Osteocyte (in vitro differentiated cells): ENCODE measurements around the gene FAM217A. TPM values are rescaled to one million over a fixed set of nuclear protein-coding genes. Genes with fewer than 3 reads are reported as not detected.

Source experiments
- DNase-seq: peaks from one replicate; pipeline ENCODE4 v3.0.0; 2021; ENCODE audit warnings: mixed read lengths; ENCODE audit not compliant: unreplicated experiment; ENCODE audit errors: extremely low spot score
- H3K27ac Mint-ChIP-seq: one replicate; pipeline ENCODE4 v1.8.0; 2021; ENCODE audit warnings: mild to moderate bottlenecking, mixed read lengths; ENCODE audit not compliant: unreplicated experiment
- H3K27me3 Mint-ChIP-seq: one replicate; pipeline ENCODE4 v1.8.0; 2021; ENCODE audit warnings: mixed read lengths; ENCODE audit not compliant: unreplicated experiment
- H3K36me3 Mint-ChIP-seq: one replicate; pipeline ENCODE4 v1.8.0; 2021; ENCODE audit warnings: mixed read lengths; ENCODE audit not compliant: unreplicated experiment
- H3K4me1 Mint-ChIP-seq: one replicate; pipeline ENCODE4 v1.8.0; 2021; ENCODE audit warnings: mixed read lengths; ENCODE audit not compliant: unreplicated experiment
- H3K4me3 Mint-ChIP-seq: one replicate; pipeline ENCODE4 v1.8.0; 2021; ENCODE audit warnings: mild to moderate bottlenecking, moderate library complexity, mixed read lengths; ENCODE audit not compliant: unreplicated experiment
- H3K9me3 Mint-ChIP-seq: one replicate; pipeline ENCODE4 v1.8.0; 2021; ENCODE audit warnings: mixed read lengths; ENCODE audit not compliant: unreplicated experiment
- CTCF ChIP-seq: fragments of 200-600 bp; sonication (generic); IDR thresholded peaks from 2 replicates; pipeline ENCODE4 v1.5.0; 2021; ENCODE audit warnings: antibody characterized with exemption, mild to moderate bottlenecking, moderate library complexity
- total RNA-seq: library from RNA; stranded (reverse); gene quantifications from 2 replicates; pipeline ENCODE4 v1.2.1, GENCODE V29; 2021

Gene FAM217A
- total RNA-seq, 1 donor from 2014 or later = not detected

DNA sequence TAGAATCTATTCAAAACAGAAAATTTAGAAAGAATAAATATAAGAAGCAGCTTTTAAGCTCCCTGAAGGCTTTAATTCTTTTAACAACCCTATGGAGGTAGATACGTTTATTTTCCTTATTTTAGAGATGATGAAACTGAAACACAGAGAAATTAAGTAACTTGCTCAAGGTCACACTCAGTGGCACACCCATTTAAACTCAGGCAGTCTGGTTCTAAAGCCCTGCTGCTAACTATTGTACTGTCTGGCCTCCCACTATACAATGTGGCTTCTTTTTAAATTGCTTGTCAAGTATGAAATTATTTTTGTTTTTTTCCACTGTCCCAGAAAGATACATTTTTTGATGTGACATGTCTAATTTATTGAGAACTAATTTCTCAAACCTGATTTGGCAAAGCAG is 55.7 kb downstream of the FAM217A start:
- H3K36me3 Mint-ChIP-seq = peaks cover 4% of the 10 kb centered on the region
- H3K27ac Mint-ChIP-seq = peak overlapping the region; percentile 99
- no peaks in the 10 kb centered on the region for H3K27me3 Mint-ChIP-seq
- DNase-seq = no peak
- H3K9me3 Mint-ChIP-seq = no peaks in the 10 kb centered on the region
- no peak for TF ChIP-seq CTCF
- peak overlapping the region; percentile 96 for H3K4me3 Mint-ChIP-seq
- peaks cover 50% of the 10 kb centered on the region for H3K4me1 Mint-ChIP-seq

DNA sequence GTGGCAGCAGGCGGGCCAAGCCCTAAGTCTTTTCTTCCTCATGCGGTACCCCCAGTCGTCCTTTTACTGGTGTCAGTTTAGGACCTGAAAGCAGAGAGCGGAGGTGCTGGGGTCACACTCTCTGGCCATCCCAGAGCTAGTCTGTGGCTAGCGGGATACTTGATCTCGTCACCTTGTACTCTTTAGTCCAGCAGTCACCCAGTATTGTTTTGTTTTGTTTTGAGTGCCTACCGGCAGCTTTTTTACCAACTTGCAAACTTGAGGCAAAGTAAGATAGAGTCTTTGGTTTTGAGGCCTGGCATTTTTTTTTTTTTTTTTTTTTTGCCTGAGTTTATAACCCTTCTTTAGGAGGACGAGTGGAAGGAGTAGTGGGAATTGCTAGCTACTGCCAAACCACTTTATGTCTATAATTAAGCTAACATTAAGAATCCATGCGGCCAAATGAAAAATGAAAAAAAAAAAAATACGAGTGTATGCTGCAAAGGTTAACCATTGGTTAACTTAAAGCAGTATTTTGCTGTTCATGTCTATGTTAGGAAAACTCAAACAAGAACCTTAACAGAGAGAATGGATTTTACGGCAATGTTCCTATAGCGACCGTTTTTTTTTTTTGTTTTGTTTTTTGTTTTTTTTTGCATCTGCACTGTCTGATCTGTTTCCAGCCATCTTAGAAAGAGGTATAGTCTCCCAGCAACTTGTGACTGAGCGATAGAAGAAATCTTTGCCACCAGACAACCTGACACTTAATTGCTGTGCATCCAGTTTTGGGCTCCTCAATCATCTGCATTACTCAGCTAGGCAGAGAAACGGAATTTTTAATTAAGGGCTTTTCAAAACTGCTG is 56.9 kb downstream of the FAM217A start:
- Mint-ChIP-seq H3K4me1 (peaks cover 54% of the 10 kb centered on the region), H3K9me3 (no peaks in the 10 kb centered on the region), H3K36me3 (peaks cover 4% of the 10 kb centered on the region), H3K4me3 (peak overlapping the region; percentile 96), H3K27me3 (no peaks in the 10 kb centered on the region), H3K27ac (peak overlapping the region; percentile 99)
- no peak for TF ChIP-seq CTCF
- DNase-seq = no peak

DNA sequence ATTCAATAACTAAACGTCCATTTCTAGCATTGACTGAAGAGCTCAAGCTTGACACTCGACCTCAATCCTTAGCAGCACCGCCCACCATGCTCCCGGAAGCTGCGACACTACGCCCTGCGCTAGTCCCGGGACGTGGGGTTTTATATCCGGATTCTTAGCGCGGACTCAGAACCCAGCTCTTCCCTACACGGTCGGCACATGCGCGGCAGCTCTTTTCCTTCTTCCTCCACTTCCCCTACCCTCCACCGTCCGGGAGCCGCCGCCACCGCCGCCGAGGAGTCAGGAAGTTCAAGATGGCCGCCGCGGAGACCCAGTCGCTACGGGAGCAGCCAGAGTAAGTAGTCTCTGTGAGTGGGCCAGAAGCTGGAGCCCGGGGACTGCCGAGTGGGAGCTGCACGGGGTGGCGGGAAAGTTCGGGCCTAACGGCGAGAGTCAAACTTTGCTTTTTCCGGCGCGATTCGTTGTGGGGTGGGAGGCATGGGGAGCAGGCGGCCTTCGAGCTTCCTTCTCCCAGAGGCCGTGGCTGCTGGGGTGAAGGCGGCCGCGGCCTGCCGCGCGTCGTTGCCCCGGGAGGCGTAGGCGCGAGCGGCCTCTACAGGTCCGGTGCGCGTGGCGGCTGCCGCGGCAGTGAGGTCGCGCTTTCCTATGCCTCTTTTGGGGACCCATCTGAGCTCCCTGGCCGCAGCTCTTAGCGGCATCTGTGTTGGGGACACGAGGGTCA is 57.6 kb downstream of the FAM217A start:
- peaks cover 57% of the 10 kb centered on the region for H3K4me1 Mint-ChIP-seq
- DNase-seq = peak; percentile 98
- no peaks in the 10 kb centered on the region for H3K27me3 Mint-ChIP-seq
- peak; percentile 48 for TF ChIP-seq CTCF
- H3K9me3 Mint-ChIP-seq = no peaks in the 10 kb centered on the region
- H3K4me3 Mint-ChIP-seq = peak overlapping the region; percentile 96
- H3K36me3 Mint-ChIP-seq = peaks cover 2% of the 10 kb centered on the region
- H3K27ac Mint-ChIP-seq = peak overlapping the region; percentile 99

- Mint-ChIP-seq H3K27me3 (no peaks in the 10 kb centered on the region), H3K9me3 (no peaks in the 10 kb centered on the region), H3K36me3 (peaks cover 2% of the 10 kb centered on the region), H3K4me3 (peak overlapping the region; percentile 96), H3K27ac (peak overlapping the region; percentile 99), H3K4me1 (peaks cover 61% of the 10 kb centered on the region)
- no peak for DNase-seq
- no peak for TF ChIP-seq CTCF
These were observed 58.2 kb downstream of the FAM217A start for GRCh38 chr6:4020822-4021132.

DNA sequence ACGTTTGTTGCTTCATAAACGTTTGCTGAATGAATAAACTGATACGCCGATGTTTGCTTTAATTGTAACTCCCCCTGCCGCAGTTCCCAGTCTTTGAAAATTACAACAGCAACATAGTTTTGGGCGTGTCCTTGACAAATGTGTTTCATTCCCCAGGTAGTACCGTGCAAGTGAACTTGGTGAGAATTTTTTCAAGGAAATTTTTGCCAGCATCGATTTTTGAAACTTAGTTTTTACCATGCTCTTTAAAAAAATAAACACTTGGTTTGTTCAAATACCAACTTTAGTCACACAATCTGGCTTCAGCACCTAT is 60.1 kb downstream of the FAM217A start:
- peak overlapping the region; percentile 99 for H3K27ac Mint-ChIP-seq
- no peaks in the 10 kb centered on the region for H3K27me3 Mint-ChIP-seq
- peaks cover 58% of the 10 kb centered on the region for H3K4me1 Mint-ChIP-seq
- H3K36me3 Mint-ChIP-seq = peaks cover 8% of the 10 kb centered on the region
- DNase-seq = no peak
- H3K4me3 Mint-ChIP-seq = peak overlapping the region; percentile 96
- no peak for TF ChIP-seq CTCF
- no peaks in the 10 kb centered on the region for H3K9me3 Mint-ChIP-seq
